ENCODE data around the gene TRPM8.

Gene TRPM8

DNA sequence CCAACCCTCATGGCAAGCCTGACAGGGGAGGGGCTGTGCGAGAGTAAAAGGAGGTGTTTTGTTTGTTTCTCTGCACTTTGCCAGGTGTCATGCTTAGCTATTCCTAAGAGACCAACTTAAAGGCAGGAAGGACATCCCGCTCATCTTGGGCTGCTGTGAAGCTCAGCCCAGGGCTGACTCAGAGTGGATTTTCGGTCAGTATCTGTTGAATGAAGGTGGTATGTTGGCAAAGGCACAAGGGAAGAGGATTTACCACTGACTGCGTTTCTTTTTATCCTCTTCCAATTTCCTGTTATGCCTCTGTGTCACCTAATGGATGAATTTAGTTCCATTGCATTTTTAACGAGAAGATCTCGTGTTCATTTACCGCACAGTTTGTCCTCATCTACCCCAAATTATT, 18.9 kb downstream of the TRPM8 start:
- Histone ChIP-seq H3K27ac (replicated peaks) (no peak overlapping the region), H3K4me3 (replicated peaks; ENCODE audit: insufficient read depth, low read length) (no peak overlapping the region), H3K27me3 (ENCODE audit: insufficient read depth, poor library complexity, severe bottlenecking) (peaks cover 19% of the 10 kb centered on the region)
- TF ChIP-seq, protein P1, sequence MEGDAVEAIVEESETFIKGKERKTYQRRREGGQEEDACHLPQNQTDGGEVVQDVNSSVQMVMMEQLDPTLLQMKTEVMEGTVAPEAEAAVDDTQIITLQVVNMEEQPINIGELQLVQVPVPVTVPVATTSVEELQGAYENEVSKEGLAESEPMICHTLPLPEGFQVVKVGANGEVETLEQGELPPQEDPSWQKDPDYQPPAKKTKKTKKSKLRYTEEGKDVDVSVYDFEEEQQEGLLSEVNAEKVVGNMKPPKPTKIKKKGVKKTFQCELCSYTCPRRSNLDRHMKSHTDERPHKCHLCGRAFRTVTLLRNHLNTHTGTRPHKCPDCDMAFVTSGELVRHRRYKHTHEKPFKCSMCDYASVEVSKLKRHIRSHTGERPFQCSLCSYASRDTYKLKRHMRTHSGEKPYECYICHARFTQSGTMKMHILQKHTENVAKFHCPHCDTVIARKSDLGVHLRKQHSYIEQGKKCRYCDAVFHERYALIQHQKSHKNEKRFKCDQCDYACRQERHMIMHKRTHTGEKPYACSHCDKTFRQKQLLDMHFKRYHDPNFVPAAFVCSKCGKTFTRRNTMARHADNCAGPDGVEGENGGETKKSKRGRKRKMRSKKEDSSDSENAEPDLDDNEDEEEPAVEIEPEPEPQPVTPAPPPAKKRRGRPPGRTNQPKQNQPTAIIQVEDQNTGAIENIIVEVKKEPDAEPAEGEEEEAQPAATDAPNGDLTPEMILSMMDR (IDR thresholded peaks at IDR 0.05; ENCODE audit: insufficient read depth, low read length): no peak
- TF ChIP-seq, protein P2, sequence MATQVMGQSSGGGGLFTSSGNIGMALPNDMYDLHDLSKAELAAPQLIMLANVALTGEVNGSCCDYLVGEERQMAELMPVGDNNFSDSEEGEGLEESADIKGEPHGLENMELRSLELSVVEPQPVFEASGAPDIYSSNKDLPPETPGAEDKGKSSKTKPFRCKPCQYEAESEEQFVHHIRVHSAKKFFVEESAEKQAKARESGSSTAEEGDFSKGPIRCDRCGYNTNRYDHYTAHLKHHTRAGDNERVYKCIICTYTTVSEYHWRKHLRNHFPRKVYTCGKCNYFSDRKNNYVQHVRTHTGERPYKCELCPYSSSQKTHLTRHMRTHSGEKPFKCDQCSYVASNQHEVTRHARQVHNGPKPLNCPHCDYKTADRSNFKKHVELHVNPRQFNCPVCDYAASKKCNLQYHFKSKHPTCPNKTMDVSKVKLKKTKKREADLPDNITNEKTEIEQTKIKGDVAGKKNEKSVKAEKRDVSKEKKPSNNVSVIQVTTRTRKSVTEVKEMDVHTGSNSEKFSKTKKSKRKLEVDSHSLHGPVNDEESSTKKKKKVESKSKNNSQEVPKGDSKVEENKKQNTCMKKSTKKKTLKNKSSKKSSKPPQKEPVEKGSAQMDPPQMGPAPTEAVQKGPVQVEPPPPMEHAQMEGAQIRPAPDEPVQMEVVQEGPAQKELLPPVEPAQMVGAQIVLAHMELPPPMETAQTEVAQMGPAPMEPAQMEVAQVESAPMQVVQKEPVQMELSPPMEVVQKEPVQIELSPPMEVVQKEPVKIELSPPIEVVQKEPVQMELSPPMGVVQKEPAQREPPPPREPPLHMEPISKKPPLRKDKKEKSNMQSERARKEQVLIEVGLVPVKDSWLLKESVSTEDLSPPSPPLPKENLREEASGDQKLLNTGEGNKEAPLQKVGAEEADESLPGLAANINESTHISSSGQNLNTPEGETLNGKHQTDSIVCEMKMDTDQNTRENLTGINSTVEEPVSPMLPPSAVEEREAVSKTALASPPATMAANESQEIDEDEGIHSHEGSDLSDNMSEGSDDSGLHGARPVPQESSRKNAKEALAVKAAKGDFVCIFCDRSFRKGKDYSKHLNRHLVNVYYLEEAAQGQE (IDR thresholded peaks at IDR 0.05; ENCODE audit: insufficient replicate concordance, low read depth): no peak
- TF ChIP-seq SPI1 (IDR thresholded peaks at IDR 0.05; ENCODE audit: borderline replicate concordance, low read depth) (no peak), POLR2AphosphoS5 (IDR thresholded peaks at IDR 0.05; ENCODE audit: low read depth) (no peak)
- DNase-seq (ENCODE audit: low read depth in 1 of 2, low spot score in 1 of 2): no peak

DNA sequence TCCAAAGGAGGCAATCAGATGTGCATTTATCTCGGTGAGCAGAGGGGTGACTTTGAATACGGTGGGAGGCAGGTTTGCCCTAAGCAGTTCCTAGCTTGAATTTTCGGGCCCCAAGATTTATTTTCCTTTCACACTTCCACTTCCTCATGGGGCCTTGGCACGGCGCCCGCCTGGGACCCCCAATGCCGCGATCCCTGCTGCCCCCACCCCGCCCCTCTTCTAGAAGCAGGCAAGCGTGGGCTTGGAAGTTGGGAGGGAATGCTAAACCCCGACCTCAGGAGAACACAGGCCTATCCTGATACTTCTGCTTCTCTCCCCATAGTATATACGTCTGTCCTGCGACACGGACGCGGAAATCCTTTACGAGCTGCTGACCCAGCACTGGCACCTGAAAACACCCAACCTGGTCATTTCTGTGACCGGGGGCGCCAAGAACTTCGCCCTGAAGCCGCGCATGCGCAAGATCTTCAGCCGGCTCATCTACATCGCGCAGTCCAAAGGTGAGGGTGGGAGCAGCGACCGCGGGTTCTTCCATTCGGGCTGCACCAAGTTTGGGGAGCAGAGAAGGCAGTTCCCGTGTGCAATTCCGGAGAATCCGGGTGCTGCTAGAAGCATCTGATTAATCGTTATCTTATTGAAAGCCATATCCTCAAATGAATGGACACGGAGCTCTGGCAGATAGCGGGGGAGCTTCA, 21.6 kb downstream of the TRPM8 start:
- no peak overlapping the region for H3K4me3 ChIP-seq (replicated peaks; ENCODE audit: insufficient read depth, low read length)
- no peak for DNase-seq (ENCODE audit: low read depth in 1 of 2, low spot score in 1 of 2)
- H3K27ac ChIP-seq (replicated peaks): no peak overlapping the region
- H3K27me3 ChIP-seq (ENCODE audit: insufficient read depth, poor library complexity, severe bottlenecking): peaks cover 17% of the 10 kb centered on the region
- TF ChIP-seq GABPA (IDR thresholded peaks at IDR 0.05; ENCODE audit: low read depth) (no peak), SPI1 (IDR thresholded peaks at IDR 0.05; ENCODE audit: borderline replicate concordance, low read depth) (no peak)
- TF ChIP-seq, protein P1 (IDR thresholded peaks at IDR 0.05; ENCODE audit: insufficient read depth, low read length): no peak

DNA sequence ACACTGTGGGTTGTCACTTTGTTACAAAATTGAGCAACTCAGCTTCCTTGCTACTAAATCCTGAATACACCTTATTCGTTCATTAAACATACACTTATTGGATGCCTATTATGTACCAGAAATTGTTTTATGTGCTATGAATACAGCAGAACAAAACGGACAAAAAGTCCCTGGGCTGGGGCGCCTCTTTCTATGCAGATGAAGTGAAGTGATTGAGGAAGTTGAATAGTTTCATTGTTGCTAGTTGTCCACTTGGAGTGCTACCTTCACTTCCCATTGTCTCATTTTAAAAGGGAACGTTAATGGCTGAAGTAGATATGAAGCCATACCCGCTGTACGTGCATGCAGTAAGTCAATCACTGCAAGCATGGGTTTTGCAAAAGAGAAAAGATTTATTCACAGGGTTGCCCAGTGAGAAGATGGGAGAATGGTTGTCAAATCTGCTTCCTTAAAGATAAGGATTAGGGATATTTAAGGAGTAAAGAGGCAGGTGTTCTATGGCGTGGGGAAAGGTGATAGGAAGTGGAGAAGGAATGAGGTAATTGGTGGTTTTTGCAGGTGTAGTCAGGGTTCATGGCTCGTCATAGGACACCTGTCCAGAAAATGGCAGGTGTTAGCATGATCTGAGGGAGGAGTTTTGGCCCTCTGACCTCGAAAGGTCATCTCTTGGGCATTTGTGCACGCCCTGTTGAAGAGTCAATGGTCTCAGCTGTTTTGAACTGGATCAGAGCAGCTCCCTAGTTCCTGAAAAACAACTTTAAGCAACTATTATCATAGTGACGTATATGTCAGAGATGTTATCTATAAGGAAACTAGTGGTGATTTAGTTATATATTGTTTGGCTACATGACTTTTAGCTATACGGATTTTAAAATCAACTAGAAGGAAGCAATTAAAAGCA, 23.5 kb downstream of the TRPM8 start:
- no peak for DNase-seq (ENCODE audit: low read depth in 1 of 2, low spot score in 1 of 2)
- no peak overlapping the region for H3K4me3 ChIP-seq (replicated peaks; ENCODE audit: insufficient read depth, low read length)
- H3K27ac ChIP-seq (replicated peaks): no peak overlapping the region
- H3K27me3 ChIP-seq (ENCODE audit: insufficient read depth, poor library complexity, severe bottlenecking): peaks cover 13% of the 10 kb centered on the region
- TF ChIP-seq POLR2AphosphoS5 (IDR thresholded peaks at IDR 0.05; ENCODE audit: low read depth): no peak
- TF ChIP-seq SPI1 (IDR thresholded peaks at IDR 0.05; ENCODE audit: borderline replicate concordance, low read depth): no peak
- TF ChIP-seq, protein P1 (IDR thresholded peaks at IDR 0.05; ENCODE audit: insufficient read depth, low read length): no peak
- TF ChIP-seq, protein P2 (IDR thresholded peaks at IDR 0.05; ENCODE audit: insufficient replicate concordance, low read depth): no peak
- no peak for TF ChIP-seq GABPA (IDR thresholded peaks at IDR 0.05; ENCODE audit: low read depth)

Measured in HL-60 (cell line).